NCI-H2171 treated with DMSO at 0.1 percent for 48 hours (cell line): ENCODE data around the gene RBM4B.
A peak's percentile ranks its signal among the peaks of the same experiment; 100 is the strongest.
"Not testable (repeated sequence)": the region's sequence is repeated elsewhere in the genome, so short reads cannot be mapped to it uniquely, and the experiment has no call there.

Experiments
- DNase-seq: peaks from one replicate; lab custom pipeline; 2025; lab: John Stamatoyannopoulos, UW

The RBM4B gene

DNA sequence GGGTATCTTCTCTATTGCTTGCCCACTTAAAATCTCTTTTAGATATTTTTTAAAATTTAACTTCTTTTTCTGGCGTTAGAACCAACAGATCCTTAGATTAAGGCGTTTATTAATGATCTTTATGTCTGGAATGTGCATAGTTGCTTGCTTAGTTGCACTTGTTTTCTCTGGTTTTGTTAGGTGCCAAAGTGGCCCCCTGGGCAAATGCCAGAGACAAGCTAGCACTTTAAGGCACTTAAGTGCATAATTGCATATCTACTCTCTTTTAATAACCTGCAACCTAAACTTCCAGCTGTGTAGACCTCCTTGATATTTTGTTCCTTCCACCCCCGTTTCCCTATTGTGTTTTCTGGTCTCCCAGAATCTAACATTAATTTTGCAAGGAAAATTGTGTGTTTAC lies 35.9 kb downstream of the RBM4B start:
- DNase-seq, result no peak

DNA sequence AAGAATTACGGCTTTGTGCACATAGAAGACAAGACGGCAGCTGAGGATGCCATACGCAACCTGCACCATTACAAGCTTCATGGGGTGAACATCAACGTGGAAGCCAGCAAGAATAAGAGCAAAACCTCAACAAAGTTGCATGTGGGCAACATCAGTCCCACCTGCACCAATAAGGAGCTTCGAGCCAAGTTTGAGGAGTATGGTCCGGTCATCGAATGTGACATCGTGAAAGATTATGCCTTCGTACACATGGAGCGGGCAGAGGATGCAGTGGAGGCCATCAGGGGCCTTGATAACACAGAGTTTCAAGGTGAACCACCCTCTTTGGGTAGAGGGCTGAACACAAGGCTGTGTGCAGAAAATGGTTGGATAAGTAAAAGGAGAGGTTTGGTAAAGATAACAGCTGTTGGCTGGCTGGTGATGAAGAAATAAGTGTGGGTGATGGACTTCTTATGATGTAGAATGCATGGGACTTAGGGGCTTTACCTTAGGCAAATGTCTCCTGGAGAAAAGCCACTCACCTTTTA lies 37.8 kb downstream of the RBM4B start:
- DNase-seq, result not testable (repeated sequence)

GRCh38 chr11:66639066-66639813 lies 38.4 kb downstream of the RBM4B start:
- no peak for DNase-seq

DNA sequence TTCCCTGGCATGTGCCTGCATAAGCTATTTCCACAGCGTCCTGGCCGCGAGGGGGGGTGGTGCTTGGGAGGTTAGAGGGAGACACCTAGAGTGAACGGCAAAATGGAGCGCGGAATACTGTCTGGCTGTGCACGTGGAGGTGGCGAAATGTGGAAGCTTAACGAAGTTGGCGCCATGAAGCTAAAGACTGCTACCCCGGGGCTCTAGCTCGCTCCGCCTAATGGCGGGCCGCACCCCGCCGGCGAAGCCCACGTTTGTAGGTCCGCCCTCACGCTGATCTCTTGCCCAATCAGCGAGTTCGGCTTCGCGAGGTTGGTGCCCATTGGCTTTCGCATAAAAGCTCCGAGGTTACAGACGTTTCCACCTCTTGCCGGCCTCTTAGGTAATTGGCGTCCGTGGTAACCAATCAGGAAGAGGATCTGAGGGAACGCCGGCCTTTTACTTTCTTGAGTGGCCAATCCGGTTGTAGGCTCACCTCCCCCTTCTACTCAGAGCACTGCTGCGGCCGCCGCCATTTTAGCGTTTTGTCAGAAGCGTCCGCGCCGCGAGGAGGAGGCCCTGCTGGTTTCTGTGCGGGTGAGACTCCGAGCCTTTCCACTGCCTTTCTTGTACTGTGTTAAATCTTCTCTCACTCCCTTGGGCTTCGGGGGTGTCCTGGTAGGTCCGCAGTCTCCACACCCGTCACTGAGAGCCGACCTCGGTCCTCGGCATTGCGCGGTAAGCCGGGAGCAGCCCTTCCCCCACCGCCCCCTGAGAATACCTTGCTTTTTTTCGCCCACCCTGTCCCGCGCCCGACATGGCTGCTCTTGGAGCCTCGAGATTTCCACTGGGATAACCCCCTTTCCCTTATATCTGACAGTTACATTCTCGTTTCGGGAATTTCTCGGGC lies 39.3 kb downstream of the RBM4B start, which contains the start of gene RBM4:
RBM4 (plus strand) TSS at position 527 of the 889 bp plus-strand sequence. CDS start 1,009 bp downstream, outside the sequence.
- DNase-seq, result peak; percentile 100

DNA sequence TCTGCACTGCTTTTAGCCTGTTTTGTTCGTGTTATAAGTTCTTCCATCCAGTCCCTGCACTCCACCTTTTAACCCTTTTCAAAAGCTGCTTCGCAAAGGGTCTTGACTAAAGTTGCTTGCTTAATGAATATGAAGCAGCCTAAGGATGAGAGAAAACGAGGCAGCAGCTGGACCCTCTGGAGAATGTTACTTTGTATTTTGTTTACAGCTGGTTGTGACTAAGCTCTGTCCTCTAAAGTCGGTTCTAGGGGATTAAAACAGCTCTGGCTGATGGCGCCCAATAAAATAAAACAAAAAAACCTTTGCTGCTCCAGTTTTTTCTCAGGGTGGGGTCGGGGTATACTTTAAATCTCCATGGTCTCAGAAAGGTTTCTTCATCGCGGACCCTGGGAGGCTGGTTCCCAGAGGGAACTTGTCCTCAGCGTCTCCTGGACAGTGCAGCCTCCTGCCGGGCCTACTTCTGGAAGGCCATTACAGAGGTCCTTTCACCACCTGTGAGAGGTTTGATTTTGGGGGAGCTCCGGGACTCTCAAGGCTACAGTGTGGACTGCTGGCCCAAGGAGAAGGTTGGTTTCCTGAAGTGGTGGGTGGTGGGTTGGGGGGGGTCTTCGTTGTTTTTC lies 40.0 kb downstream of the RBM4B start:
- peak; percentile 35 for DNase-seq

- no peak for DNase-seq
These were observed 41.3 kb downstream of the RBM4B start for GRCh38 chr11:66636411-66636810.

GRCh38 chr11:66632952-66633351 lies 44.7 kb downstream of the RBM4B start:
- no peak for DNase-seq

DNA sequence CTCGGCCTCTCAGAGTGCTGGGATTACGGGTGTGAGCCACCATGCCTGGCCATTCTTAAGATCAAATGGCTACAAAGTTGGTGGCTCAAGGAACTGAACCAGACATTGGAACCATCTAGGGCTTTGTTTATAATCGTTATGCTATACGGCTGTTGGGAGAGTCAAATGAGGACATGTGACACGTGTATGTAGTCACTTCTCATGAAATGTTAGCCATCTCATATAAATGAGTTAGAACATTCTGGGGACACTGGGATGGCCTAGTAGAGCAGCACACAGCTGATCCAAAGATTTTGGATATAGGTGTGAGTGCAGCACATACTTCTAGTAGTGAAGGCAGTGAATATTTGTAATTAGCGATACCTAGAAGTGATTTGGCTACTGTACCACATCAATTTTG lies 45.8 kb downstream of the RBM4B start:
- no peak for DNase-seq

DNA sequence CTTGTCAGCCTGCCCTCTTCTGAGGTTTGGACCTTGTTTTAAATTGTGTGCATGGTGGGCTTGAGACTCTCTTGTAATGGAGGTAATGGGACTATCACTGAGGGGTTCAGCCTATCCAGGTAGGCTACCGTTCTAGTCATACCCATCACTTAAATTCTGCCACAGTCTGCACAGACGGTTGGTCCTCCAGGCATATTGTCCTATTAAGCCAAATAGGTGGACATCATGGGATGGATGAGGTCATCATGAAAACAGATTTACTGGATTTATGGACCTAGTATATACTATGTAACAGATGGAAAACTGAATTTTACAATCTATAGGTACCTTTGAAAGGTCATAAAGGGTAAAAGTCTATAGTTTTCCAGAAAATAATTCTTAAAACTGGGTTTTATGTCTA lies 48.3 kb downstream of the RBM4B start:
- no peak for DNase-seq

GRCh38 chr11:66628061-66628603 lies 49.6 kb downstream of the RBM4B start:
- no peak for DNase-seq

DNA sequence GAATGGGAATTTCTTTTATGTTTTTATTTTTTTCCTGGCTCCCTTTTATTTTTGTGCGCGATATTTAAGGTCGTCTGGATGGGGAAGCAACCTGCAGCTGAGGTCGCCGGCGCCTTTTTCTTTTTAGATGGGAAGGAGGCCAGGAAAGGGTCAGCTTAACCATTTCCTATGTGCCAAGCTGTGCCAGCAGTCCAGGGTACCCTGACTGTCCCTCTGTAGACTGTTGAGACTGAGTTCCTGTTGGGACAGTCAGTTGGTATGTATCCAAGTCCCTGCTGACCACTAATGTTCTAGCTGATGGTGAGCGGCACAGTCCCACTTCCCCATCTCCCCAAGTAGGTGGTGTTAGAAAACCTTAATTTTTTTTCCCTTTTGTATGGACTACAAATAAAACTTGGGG lies 50.8 kb downstream of the RBM4B start:
- DNase-seq, result no peak

GRCh38 chr11:66626382-66626781 lies 51.3 kb downstream of the RBM4B start:
- no peak for DNase-seq

- DNase-seq, result no peak
These were observed 51.9 kb downstream of the RBM4B start for GRCh38 chr11:66625752-66626149.

DNA sequence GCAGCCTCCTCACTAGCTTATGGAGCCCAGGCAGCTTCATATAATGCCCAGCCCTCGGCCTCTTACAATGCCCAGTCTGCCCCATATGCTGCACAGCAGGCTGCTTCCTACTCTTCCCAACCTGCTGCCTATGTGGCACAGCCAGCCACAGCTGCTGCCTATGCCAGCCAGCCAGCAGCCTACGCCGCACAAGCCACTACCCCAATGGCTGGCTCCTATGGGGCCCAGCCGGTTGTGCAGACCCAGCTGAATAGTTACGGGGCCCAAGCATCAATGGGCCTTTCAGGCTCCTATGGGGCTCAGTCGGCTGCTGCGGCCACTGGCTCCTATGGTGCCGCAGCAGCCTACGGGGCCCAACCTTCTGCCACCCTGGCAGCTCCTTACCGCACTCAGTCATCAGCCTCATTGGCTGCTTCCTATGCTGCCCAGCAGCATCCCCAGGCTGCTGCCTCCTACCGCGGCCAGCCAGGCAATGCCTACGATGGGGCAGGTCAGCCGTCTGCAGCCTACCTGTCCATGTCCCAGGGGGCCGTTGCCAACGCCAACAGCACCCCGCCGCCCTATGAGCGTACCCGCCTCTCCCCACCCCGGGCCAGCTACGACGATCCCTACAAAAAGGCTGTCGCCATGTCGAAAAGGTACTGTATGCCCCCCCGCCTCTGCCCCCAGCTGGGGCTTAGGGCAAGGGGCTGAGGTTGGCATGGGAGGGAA lies 52.5 kb downstream of the RBM4B start:
- no peak for DNase-seq

DNA sequence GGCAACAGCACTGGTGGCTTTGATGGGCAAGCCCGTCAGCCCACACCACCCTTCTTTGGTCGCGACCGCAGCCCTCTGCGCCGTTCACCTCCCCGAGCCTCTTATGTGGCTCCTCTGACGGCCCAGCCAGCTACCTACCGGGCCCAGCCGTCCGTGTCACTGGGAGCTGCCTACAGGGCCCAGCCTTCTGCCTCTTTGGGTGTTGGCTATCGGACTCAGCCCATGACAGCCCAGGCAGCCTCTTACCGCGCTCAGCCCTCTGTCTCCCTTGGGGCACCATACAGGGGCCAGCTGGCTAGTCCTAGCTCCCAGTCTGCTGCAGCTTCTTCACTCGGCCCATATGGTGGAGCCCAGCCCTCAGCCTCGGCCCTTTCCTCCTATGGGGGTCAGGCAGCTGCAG lies 53.2 kb downstream of the RBM4B start:
- no peak for DNase-seq

GRCh38 chr11:66619080-66619554 lies 58.6 kb downstream of the RBM4B start:
- DNase-seq, result no peak

DNA sequence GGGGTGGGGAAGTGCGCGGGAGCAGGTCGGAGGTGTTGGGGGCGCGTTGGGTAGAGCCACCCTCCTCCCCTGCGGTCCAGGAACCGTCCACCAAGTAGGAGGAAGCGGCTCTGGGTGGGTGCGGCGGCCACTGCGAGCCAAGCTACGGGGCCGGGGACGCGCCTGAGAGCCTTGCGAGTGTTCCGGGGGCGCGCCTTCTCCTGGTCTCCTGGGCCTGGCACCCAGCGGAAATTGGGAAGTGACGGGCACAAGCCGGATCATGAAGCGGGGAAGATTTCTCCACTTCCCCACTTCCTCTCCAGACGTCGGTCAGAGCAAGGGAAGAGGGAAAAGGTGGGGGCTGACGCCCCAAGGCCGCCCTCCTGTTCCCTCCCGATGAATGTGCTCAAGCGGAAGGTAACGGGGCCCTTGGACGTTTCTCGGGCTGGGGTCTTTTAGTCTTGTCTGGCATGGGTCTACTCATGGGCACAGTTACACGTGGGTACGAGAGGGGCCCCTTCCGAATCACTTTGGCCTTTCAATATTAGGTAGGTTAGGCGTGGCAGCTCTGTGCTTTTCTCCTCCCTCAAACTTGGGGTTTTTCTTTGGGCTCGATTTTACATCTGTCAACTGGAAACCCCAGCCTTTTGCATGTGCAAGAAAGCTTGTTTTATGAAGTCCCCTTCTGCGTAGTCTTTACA lies 60.4 kb downstream of the RBM4B start:
- no peak for DNase-seq

DNA sequence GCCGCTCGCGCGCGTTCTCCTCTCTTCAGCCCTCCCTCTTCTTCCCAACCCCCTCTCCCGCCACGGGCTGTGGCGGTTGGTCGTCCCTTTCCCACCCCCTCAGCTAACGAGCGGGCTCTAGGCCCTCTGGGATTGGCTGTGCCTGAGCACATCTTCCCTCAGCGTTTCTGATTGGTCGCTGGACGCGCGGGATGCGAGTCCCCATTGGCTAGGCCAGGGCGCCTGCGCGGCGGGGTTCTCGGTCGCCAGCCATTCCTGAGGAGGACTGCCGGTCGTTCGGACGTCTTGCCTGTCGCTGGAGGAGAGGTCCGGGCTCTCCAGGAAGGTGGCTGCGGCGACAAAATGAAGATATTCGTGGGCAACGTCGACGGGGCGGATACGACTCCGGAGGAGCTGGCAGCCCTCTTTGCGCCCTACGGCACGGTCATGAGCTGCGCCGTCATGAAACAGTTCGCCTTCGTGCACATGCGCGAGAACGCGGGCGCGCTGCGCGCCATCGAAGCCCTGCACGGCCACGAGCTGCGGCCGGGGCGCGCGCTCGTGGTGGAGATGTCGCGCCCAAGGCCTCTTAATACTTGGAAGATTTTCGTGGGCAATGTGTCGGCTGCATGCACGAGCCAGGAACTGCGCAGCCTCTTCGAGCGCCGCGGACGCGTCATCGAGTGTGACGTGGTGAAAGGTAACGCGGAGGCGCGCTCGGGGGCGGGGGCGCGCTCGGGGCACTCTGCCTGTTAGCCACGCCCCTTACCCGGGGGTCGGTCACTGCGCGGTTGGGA lies 61.1 kb downstream of the RBM4B start, which contains the start of gene RBM14:
RBM14 (plus strand) TSS at position 252 of the 776 bp plus-strand sequence; CDS start at position 343, 91 bp downstream.
- peak; percentile 99 for DNase-seq
